Chondrocyte (in vitro differentiated cells): ENCODE results near the gene ZNF536. TPM values are rescaled to one million over a fixed set of nuclear protein-coding genes. Genes with fewer than 3 reads are reported as not detected.
"Not testable (repeated sequence)": the region's sequence is repeated elsewhere in the genome, so short reads cannot be mapped to it uniquely, and the experiment has no call there.

ENCODE experiments used
- DNase-seq: peaks from one replicate; pipeline ENCODE4 v3.0.0; 2021; ENCODE audit warnings: mixed read lengths, low spot score
- H3K27ac Mint-ChIP-seq: one replicate; pipeline ENCODE4 v1.8.0; 2021; ENCODE audit warnings: mild to moderate bottlenecking, moderate library complexity, mixed read lengths; ENCODE audit not compliant: unreplicated experiment
- H3K27me3 Mint-ChIP-seq: 2 replicates; pipeline ENCODE4 v1.8.0; 2021; ENCODE audit warnings: low read depth, mixed read lengths
- H3K36me3 Mint-ChIP-seq: 2 replicates; pipeline ENCODE4 v1.8.0; 2021; ENCODE audit warnings: low read depth, mixed read lengths
- H3K4me1 Mint-ChIP-seq: 2 replicates; pipeline ENCODE4 v1.8.0; 2021; ENCODE audit warnings: low read depth, mild to moderate bottlenecking, mixed read lengths
- H3K4me3 Mint-ChIP-seq: one replicate; pipeline ENCODE4 v1.8.0; 2021; ENCODE audit warnings: mild to moderate bottlenecking, moderate library complexity, mixed read lengths; ENCODE audit not compliant: unreplicated experiment
- H3K9me3 Mint-ChIP-seq: 2 replicates; pipeline ENCODE4 v1.8.0; 2021; ENCODE audit warnings: low read depth, mixed read lengths
- total RNA-seq: library from RNA; stranded (reverse); gene quantifications from 3 replicates; pipeline ENCODE4 v1.2.1, GENCODE V29; 2021
- TF ChIP-seq, protein P1 (sequence below): fragments of 200-600 bp; sonication (generic); IDR thresholded peaks from 2 replicates; pipeline ENCODE4 v1.5.0; 2021; ENCODE audit warnings: antibody characterized with exemption, mild to moderate bottlenecking, moderate library complexity

The ZNF536 gene
- total RNA-seq, 1 donor from 2014 or later = not detected

DNA sequence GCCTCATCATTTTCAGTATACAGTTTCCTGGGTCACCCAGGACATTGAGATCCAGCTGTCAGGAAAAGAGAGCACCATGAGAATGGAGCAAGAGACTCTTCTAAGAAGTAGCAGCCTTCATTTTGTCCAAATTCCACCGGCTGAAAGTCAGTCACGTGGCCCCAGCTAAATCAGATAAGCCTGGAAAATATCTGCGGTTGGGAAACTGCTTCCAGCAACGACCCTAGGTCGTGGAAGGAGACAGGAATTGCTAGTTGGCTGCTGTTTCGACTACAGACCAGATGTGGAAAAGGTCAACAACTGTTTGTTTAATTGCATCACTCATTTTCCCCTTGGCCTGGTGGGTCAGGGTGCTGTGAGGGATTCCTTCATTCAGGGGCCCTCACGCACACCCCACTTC lies 107.0 kb downstream of the ZNF536 start:
- Mint-ChIP-seq H3K4me3 (no peak overlapping the region), H3K9me3 (peaks cover 18% of the 10 kb centered on the region), H3K27me3 (no peaks in the 10 kb centered on the region), H3K27ac (no peak overlapping the region), H3K4me1 (no peaks in the 10 kb centered on the region), H3K36me3 (no peaks in the 10 kb centered on the region)
- no peak for DNase-seq
- TF ChIP-seq, protein P1, sequence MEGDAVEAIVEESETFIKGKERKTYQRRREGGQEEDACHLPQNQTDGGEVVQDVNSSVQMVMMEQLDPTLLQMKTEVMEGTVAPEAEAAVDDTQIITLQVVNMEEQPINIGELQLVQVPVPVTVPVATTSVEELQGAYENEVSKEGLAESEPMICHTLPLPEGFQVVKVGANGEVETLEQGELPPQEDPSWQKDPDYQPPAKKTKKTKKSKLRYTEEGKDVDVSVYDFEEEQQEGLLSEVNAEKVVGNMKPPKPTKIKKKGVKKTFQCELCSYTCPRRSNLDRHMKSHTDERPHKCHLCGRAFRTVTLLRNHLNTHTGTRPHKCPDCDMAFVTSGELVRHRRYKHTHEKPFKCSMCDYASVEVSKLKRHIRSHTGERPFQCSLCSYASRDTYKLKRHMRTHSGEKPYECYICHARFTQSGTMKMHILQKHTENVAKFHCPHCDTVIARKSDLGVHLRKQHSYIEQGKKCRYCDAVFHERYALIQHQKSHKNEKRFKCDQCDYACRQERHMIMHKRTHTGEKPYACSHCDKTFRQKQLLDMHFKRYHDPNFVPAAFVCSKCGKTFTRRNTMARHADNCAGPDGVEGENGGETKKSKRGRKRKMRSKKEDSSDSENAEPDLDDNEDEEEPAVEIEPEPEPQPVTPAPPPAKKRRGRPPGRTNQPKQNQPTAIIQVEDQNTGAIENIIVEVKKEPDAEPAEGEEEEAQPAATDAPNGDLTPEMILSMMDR = no peak

DNA sequence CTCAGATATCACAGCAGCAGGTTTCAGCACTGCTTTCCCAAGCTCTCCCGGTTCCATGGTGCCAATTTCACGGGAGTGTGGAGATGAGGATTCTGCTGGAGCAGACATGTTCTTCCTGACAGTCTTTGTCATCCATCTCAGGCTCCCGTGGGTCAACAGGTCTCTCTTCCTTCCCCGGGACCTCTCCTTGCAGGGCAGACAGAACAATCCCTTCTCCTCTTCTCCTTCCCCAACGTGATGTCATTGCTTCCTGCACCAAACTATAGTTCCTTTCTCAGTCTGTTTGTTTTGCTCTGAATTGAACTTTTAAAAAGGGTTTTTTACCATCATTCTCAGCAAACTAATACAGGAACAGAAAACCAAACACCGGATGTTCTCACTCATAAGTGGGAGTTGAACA lies 107.9 kb downstream of the ZNF536 start:
- TF ChIP-seq, protein P1 = no peak
- no peaks in the 10 kb centered on the region for H3K4me1 Mint-ChIP-seq
- peaks cover 19% of the 10 kb centered on the region for H3K9me3 Mint-ChIP-seq
- H3K4me3 Mint-ChIP-seq = no peak overlapping the region
- no peaks in the 10 kb centered on the region for H3K36me3 Mint-ChIP-seq
- DNase-seq = no peak
- no peak overlapping the region for H3K27ac Mint-ChIP-seq
- H3K27me3 Mint-ChIP-seq = no peaks in the 10 kb centered on the region

DNA sequence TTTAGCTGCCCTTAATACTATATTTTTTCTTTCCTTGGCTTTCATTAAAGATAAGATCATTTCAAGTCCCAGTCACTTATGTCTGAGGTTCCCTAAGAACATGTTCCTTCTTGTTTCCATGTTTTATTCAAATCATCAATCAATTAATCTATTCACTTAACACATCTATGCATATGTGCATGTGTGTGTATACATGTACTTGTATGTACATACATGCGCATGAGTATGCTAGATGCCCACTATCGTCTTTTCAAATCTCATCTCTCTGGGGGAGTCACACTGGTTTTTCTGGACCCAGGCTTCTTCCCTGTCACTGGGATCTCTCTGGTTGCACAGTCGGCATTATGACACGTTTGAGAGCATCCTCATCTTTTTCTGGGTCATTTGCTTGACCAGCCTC lies 108.9 kb downstream of the ZNF536 start:
- DNase-seq = no peak
- no peaks in the 10 kb centered on the region for H3K36me3 Mint-ChIP-seq
- TF ChIP-seq, protein P1 = no peak
- H3K4me1 Mint-ChIP-seq = no peaks in the 10 kb centered on the region
- peaks cover 20% of the 10 kb centered on the region for H3K9me3 Mint-ChIP-seq
- H3K27me3 Mint-ChIP-seq = no peaks in the 10 kb centered on the region
- no peak overlapping the region for H3K4me3 Mint-ChIP-seq
- no peak overlapping the region for H3K27ac Mint-ChIP-seq

DNA sequence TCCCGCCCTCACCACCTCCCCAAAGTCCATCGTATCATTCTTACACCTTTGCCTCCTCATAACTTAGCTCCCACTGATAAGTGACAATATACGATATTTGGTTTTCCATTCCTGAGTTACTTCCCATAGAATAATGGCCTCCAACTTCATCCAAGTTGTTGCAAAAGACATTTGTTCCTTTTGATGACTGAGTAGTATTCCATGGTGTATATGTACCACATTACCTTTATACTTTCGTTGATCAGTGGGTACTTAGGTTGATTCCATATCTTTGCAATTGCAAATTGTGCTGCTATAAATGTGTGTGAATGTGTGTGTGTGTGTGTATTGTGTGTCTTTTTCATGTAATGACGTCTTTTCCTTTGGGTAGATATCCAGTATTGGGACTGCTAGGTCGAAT lies 109.6 kb downstream of the ZNF536 start:
- no peaks in the 10 kb centered on the region for H3K36me3 Mint-ChIP-seq
- peaks cover 20% of the 10 kb centered on the region for H3K9me3 Mint-ChIP-seq

DNA sequence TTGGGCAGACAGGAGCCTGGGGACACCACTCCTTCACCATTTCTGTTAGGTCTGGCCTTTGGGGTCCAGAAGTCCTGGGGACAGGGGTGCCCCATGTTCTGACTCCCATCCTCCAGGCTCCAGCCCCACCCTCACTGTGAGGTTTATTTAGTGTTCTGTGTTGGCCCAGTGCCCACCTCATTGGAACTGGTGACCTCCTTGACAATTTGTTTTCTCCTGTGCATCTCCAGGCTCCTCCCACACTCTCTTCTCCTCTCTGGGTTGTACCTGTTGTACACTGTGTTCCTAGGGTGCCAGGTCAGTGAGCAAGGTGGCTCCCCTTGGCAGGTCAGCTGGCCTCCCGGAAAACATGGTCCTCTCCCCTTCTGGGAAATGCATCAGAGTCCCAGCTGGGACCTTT lies 110.8 kb downstream of the ZNF536 start:
- DNase-seq = no peak
- TF ChIP-seq, protein P1 = no peak
- H3K27ac Mint-ChIP-seq = no peak overlapping the region
- peaks cover 20% of the 10 kb centered on the region for H3K9me3 Mint-ChIP-seq
- H3K4me1 Mint-ChIP-seq = no peaks in the 10 kb centered on the region
- no peak overlapping the region for H3K4me3 Mint-ChIP-seq
- no peaks in the 10 kb centered on the region for H3K36me3 Mint-ChIP-seq
- no peaks in the 10 kb centered on the region for H3K27me3 Mint-ChIP-seq

More for the DNA sequence above, 109.6 kb downstream of the ZNF536 start:
- Mint-ChIP-seq H3K27ac (no peak overlapping the region), H3K4me1 (no peaks in the 10 kb centered on the region), H3K4me3 (no peak overlapping the region), H3K27me3 (no peaks in the 10 kb centered on the region)
- no peak for DNase-seq
- TF ChIP-seq, protein P1 = no peak

DNA sequence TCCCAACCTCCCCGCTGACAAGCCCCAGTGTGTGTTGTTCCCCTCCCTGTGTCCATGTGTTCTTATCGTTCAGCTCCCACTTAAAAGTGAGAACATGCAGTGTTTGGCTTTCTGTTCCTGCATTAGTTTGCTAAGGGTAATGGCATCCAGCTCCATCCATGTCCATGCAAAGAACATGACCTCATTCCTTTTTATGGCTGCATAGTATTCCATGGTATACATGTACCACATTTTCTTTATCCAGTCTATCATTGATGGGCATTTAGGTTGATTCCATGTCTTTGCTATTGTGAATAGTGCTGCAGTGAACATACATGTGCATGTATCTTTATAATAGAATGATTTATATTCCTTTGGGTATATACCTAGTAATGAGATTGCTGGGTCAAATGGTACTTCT lies 114.1 kb downstream of the ZNF536 start:
- not testable (repeated sequence) for H3K4me3 Mint-ChIP-seq

More for the DNA sequence above, 114.1 kb downstream of the ZNF536 start:
- H3K9me3 Mint-ChIP-seq = peaks cover 14% of the 10 kb centered on the region
- DNase-seq, H3K4me1 Mint-ChIP-seq, H3K27ac Mint-ChIP-seq, H3K36me3 Mint-ChIP-seq, H3K27me3 Mint-ChIP-seq: not testable (repeated sequence)
